Activated CD8-positive, alpha-beta T cell treated with anti-CD3 and anti-CD28 coated beads for 36 hours (primary cell): ENCODE results near the gene CCDC87. TPM values are rescaled to one million over a fixed set of nuclear protein-coding genes. Genes with fewer than 3 reads are reported as not detected.
A peak's percentile ranks its signal among the peaks of the same experiment; 100 is the strongest.

Source experiments
- ATAC-seq: fragments of 200-7000 bp; cut with Tn5 transposase; one replicate; pipeline ENCODE4 v1.10.0; 2021; ENCODE audit warnings: mild to moderate bottlenecking, moderate library complexity
- CTCF ChIA-PET: fragments of 350-600 bp; sonication (Branson Sonifier 250); formaldehyde crosslinking; loops from one replicate; lab custom pipeline; 2021; ENCODE audit warnings: antibody characterized with exemption; lab: Charles Lee
- POLR2A ChIA-PET: fragments of 350-600 bp; sonication (Branson Sonifier 250); formaldehyde crosslinking; loops from one replicate; lab custom pipeline; 2021; ENCODE audit warnings: antibody characterized with exemption; lab: Charles Lee
- DNase-seq: peaks from one replicate; pipeline ENCODE4 v3.0.0-alpha.2; 2020
- H3K27ac Mint-ChIP-seq: one replicate; pipeline ENCODE4 v1.8.0; 2021; ENCODE audit warnings: mild to moderate bottlenecking, mixed read lengths
- H3K27me3 Mint-ChIP-seq: one replicate; pipeline ENCODE4 v1.8.0; 2021; ENCODE audit warnings: mixed read lengths
- H3K36me3 Mint-ChIP-seq: one replicate; pipeline ENCODE4 v1.8.0; 2021; ENCODE audit warnings: low read depth, mixed read lengths
- H3K4me1 Mint-ChIP-seq: one replicate; pipeline ENCODE4 v1.8.0; 2021; ENCODE audit warnings: low read depth, mixed read lengths
- H3K4me3 Mint-ChIP-seq: one replicate; pipeline ENCODE4 v1.8.0; 2021; ENCODE audit warnings: mild to moderate bottlenecking, moderate library complexity, mixed read lengths
- H3K9me3 Mint-ChIP-seq: one replicate; pipeline ENCODE4 v1.8.0; 2021; ENCODE audit warnings: mixed read lengths
- CTCF ChIP-seq: fragments of 200-600 bp; IDR thresholded peaks from one replicate; pipeline ENCODE4 v1.8.0; 2022; ENCODE audit warnings: antibody characterized with exemption, mild to moderate bottlenecking
- intact Hi-C: fragments of 100-400 bp; cut with micrococcal nuclease; formaldehyde crosslinking; loops from one replicate; pipeline ENCODE4 v1.10.0; 2022
- total RNA-seq, 2 experiments: library from RNA; stranded (reverse); gene quantifications; one replicate each; pipeline ENCODE4 v1.2.3, GENCODE V29; 2021

Gene CCDC87
- total RNA-seq, 2 experiments from 2014 or later = 0.14 to 0.27 TPM

GRCh38 chr11:66631883-66632282 is 39.0 kb upstream of the CCDC87 start:
- Mint-ChIP-seq H3K4me1 (peaks cover 37% of the 10 kb centered on the region), H3K27ac (no peak overlapping the region), H3K27me3 (no peaks in the 10 kb centered on the region), H3K36me3 (peaks cover 61% of the 10 kb centered on the region), H3K9me3 (peaks cover 2% of the 10 kb centered on the region), H3K4me3 (no peak overlapping the region)
- ATAC-seq (no peak), DNase-seq (no peak)
- no peak for TF ChIP-seq CTCF
- ChIA-PET POLR2A (interaction anchor here (16.1 to 27.4 kb wide), 2 partner anchors 6 to 8 kb away, joined by 558 read pairs; partner anchors contain the start of genes RBM14 and RBM4), CTCF (interaction anchor here (1.2 to 1.6 kb wide), 3 partner anchors 8 to 47 kb away, joined by 3 to 6 read pairs (median 4); partner anchors contain the start of gene RBM4B)
- intact Hi-C loops = no loop called here

GRCh38 chr11:66629356-66629755 is 36.5 kb upstream of the CCDC87 start:
- ChIA-PET POLR2A (interaction anchor here (1.0 to 27.4 kb wide), 4 partner anchors 6 to 30 kb away, joined by 3 to 558 read pairs (median 281); partner anchors contain the start of genes RBM14 and RBM4), CTCF (interaction anchor here (1.0 to 1.8 kb wide), 2 partner anchors 8 to 48 kb away, joined by 3 to 7 read pairs; partner anchors contain the start of gene RBM4B)
- Mint-ChIP-seq H3K27ac (no peak overlapping the region), H3K36me3 (peaks cover 75% of the 10 kb centered on the region), H3K27me3 (no peaks in the 10 kb centered on the region), H3K9me3 (no peaks in the 10 kb centered on the region), H3K4me3 (no peak overlapping the region), H3K4me1 (peaks cover 30% of the 10 kb centered on the region)
- ATAC-seq (no peak), DNase-seq (no peak)
- intact Hi-C loops = no loop called here
- TF ChIP-seq CTCF = no peak

- Mint-ChIP-seq H3K9me3 (no peaks in the 10 kb centered on the region), H3K27me3 (no peaks in the 10 kb centered on the region), H3K36me3 (peaks cover 78% of the 10 kb centered on the region), H3K27ac (peak overlapping the region; percentile 16), H3K4me3 (no peak overlapping the region), H3K4me1 (peaks cover 38% of the 10 kb centered on the region)
- ChIA-PET CTCF (interaction anchor here (1.8 kb wide), 1 partner anchor 50 kb away, joined by 7 read pairs; the partner anchor contains the start of gene RBM4B), POLR2A (interaction anchor here (0.5 to 27.4 kb wide), 5 partner anchors 4 to 498 kb away, joined by 3 to 558 read pairs (median 4); partner anchors contain the start of genes RBM14 and RBM4)
- DNase-seq (no peak), ATAC-seq (no peak)
- intact Hi-C loops = no loop called here
- no peak for TF ChIP-seq CTCF
These were observed 35.3 kb upstream of the CCDC87 start for GRCh38 chr11:66628061-66628603.

GRCh38 chr11:66626926-66627325 is 34.1 kb upstream of the CCDC87 start:
- ChIA-PET POLR2A (interaction anchor here (0.6 to 27.4 kb wide), 4 partner anchors 3 to 46 kb away, joined by 3 to 558 read pairs (median 280); partner anchors contain the start of genes RBM14 and RBM4), CTCF (interaction anchor here (0.8 kb wide), 1 partner anchor 12 kb away, joined by 3 read pairs; the partner anchor contains the start of gene RBM4)
- no peaks in the 10 kb centered on the region for H3K9me3 Mint-ChIP-seq
- peaks cover 46% of the 10 kb centered on the region for H3K4me1 Mint-ChIP-seq
- H3K36me3 Mint-ChIP-seq = peaks cover 82% of the 10 kb centered on the region
- ATAC-seq (no peak), DNase-seq (no peak)
- no peaks in the 10 kb centered on the region for H3K27me3 Mint-ChIP-seq
- no peak overlapping the region for H3K4me3 Mint-ChIP-seq
- intact Hi-C loops = no loop called here
- no peak overlapping the region for H3K27ac Mint-ChIP-seq
- TF ChIP-seq CTCF = no peak

GRCh38 chr11:66626382-66626781 is 33.5 kb upstream of the CCDC87 start:
- no peak for TF ChIP-seq CTCF
- Mint-ChIP-seq H3K9me3 (no peaks in the 10 kb centered on the region), H3K27me3 (no peaks in the 10 kb centered on the region), H3K4me3 (no peak overlapping the region), H3K27ac (no peak overlapping the region), H3K36me3 (peaks cover 85% of the 10 kb centered on the region), H3K4me1 (peaks cover 48% of the 10 kb centered on the region)
- CTCF ChIA-PET = no interaction called here
- intact Hi-C loops = no loop called here
- POLR2A ChIA-PET = interaction anchor here (0.6 to 27.4 kb wide), 4 partner anchors 3 to 153 kb away, joined by 3 to 558 read pairs (median 280); partner anchors contain the start of genes RBM14 and RBM4
- ATAC-seq = no peak
- no peak for DNase-seq
